GM18526 (cell line): ENCODE measurements around the gene ASB10.
A peak's percentile ranks its signal among the peaks of the same experiment; 100 is the strongest.

Experiments used
- POLR2A ChIP-seq: IDR thresholded peaks from 3 replicates; pipeline ENCODE4 v1.6.1; 2011; ENCODE audit not compliant: insufficient read length; ENCODE audit errors: extremely low read depth

ASB10 gene

GRCh38 chr7:151186640-151187408 lies at the start of gene ASB10:
ASB10 (minus strand) TSS chr7:151187250; CDS start chr7:151187130, 120 bp downstream.
- no peak for TF ChIP-seq POLR2A

- TF ChIP-seq POLR2A: no peak
Measured at GRCh38 chr7:151236406-151236805, 49.4 kb upstream of the ASB10 start.

GRCh38 chr7:151235091-151235787 lies 48.2 kb upstream of the ASB10 start:
- no peak for TF ChIP-seq POLR2A

- no peak for TF ChIP-seq POLR2A
Measured at GRCh38 chr7:151233804-151234203, 46.8 kb upstream of the ASB10 start.

- TF ChIP-seq POLR2A: peak; percentile 23
Measured at GRCh38 chr7:151232917-151233701, 46.1 kb upstream of the ASB10 start.

- peak; percentile 87 for TF ChIP-seq POLR2A
Measured at GRCh38 chr7:151232091-151232916, 45.3 kb upstream of the ASB10 start, which contains the start of gene CHPF2. CHPF2 (plus strand) TSS chr7:151232483; CDS start chr7:151234012, 1,529 bp downstream.

GRCh38 chr7:151231080-151231479 lies 44.0 kb upstream of the ASB10 start:
- TF ChIP-seq POLR2A: no peak

- TF ChIP-seq POLR2A: no peak
Measured at GRCh38 chr7:151229249-151229648, 42.2 kb upstream of the ASB10 start.

- no peak for TF ChIP-seq POLR2A
Measured at GRCh38 chr7:151228024-151228866, 41.2 kb upstream of the ASB10 start.

- peak; percentile 60 for TF ChIP-seq POLR2A
Measured at GRCh38 chr7:151226875-151227782, 40.1 kb upstream of the ASB10 start, which contains the start of gene ABCF2. ABCF2 (minus strand) TSS chr7:151227205; CDS start chr7:151226458, 747 bp downstream.

GRCh38 chr7:151226560-151226874 lies 39.5 kb upstream of the ASB10 start:
- no peak for TF ChIP-seq POLR2A

- TF ChIP-seq POLR2A: no peak
Measured at GRCh38 chr7:151225948-151226510, 39.0 kb upstream of the ASB10 start.
